ENCODE results near the gene GRID1. TPM values are rescaled to one million over a fixed set of nuclear protein-coding genes. Genes with fewer than 3 reads are reported as not detected.
A peak's percentile ranks its signal among the peaks of the same experiment; 100 is the strongest.

GRID1 gene
- total RNA-seq, 3 donors from 2014 or later: 0.61 to 1.9 (median 0.87) TPM

DNA sequence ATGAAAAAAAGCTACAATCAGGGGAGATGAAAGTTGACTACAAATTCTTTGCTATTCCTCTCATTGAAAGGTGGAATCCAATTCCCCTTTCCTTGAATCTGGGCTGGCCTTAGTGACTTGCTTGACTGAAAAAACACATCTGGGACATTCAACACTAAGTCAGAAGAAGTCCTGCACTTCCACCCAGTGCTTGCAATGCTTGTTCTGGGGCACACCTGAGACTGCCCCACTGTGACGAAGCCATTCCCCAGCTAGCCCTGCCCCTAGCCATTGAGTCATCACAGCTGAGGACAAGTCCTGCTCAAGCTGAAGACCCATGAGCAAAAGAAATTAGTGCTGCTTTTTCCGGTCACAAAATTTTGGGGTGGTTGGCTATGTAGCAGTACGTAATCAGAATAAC lies 19.2 kb upstream of the GRID1 start:
- Histone ChIP-seq H3K4me3 (no peak overlapping the region), H3K4me1 (ENCODE audit: low read depth) (peaks cover 11% of the 10 kb centered on the region), H3K9me3 (no peaks in the 10 kb centered on the region), H3K36me3 (ENCODE audit: low read depth) (no peaks in the 10 kb centered on the region)
- ATAC-seq: no peak
- DNase-seq: no peak
- TF ChIP-seq, protein P1, sequence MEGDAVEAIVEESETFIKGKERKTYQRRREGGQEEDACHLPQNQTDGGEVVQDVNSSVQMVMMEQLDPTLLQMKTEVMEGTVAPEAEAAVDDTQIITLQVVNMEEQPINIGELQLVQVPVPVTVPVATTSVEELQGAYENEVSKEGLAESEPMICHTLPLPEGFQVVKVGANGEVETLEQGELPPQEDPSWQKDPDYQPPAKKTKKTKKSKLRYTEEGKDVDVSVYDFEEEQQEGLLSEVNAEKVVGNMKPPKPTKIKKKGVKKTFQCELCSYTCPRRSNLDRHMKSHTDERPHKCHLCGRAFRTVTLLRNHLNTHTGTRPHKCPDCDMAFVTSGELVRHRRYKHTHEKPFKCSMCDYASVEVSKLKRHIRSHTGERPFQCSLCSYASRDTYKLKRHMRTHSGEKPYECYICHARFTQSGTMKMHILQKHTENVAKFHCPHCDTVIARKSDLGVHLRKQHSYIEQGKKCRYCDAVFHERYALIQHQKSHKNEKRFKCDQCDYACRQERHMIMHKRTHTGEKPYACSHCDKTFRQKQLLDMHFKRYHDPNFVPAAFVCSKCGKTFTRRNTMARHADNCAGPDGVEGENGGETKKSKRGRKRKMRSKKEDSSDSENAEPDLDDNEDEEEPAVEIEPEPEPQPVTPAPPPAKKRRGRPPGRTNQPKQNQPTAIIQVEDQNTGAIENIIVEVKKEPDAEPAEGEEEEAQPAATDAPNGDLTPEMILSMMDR (IDR thresholded peaks at IDR 0.05): no peak
- intact Hi-C loops (cut with DNase I, micrococcal nuclease): no loop called here

DNA sequence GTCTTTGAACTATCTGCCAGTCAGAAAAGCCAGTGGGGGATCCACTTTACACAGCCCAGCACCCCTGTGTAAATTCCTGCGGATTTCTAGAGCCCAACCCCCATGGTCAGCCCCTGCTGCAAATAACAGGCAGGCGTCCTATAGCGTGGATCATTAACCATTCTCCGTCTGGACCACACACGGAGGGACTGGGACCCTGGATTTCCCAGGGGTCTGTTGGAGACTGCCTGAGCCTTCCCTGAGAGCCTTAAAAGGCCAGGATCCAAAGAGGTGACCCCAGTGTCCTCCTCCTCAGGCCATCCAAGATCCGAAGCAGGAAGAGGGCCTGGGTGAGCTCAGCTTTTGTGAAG lies 11.2 kb upstream of the GRID1 start:
- ATAC-seq (no peak), DNase-seq (no peak)
- TF ChIP-seq, protein P1 (IDR thresholded peaks at IDR 0.05): no peak
- Histone ChIP-seq H3K36me3 (ENCODE audit: low read depth) (no peaks in the 10 kb centered on the region), H3K4me3 (no peak overlapping the region), H3K9me3 (no peaks in the 10 kb centered on the region), H3K4me1 (ENCODE audit: low read depth) (peaks cover 6% of the 10 kb centered on the region)
- intact Hi-C loops (cut with DNase I, micrococcal nuclease): loop anchor here (10.0 kb wide), 1 partner anchor 1833 kb away; no protein-coding TSS in a partner anchor

DNA sequence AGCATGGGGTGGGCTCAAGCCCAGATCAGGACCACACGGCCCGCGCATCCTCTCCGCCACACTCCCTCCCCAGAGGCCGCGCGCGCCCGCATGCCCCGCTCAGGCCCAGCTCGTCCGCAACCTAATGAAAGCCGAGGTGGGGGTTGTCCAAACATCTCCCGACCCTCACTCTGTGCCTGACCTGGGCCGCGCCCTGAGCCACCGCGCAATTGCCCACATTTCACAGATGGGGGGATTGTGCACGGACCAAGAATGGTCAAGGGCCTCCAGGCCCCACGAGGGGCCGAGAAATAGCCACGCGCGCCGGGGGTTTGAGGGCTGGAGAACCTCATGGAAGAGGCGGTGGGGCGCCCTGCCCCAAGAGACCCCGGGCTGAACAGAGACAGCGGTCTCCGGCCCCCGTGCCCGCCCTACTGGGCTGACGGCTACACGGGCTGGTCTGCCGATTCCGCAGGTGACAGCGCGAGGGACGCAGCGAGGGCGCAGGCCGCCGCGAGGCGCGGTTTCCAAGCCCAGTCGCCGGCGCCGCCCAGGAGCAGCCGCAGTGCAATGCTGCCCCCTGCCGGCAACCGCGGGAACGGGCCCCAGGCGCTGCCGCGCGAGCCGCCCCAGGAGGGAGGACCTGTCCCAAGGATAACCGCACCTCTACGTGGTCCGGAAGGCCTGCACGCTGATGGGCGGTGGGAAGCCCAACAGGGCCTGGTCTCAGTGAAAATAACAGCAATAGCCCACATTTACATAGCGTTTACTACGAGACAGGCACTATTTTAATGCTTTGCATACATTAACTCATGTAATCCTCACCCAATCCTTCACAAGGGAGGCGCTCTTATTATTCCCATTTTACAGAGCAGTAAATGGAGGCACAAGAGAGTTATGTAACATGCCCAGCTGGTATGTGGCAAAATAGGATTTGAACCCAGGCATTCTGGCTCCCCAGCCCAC lies 10.5 kb upstream of the GRID1 start:
- intact Hi-C loops (cut with DNase I, micrococcal nuclease): loop anchor here (10.0 kb wide), 1 partner anchor 1832 kb away; no protein-coding TSS in a partner anchor
- no peak overlapping the region for H3K4me3 ChIP-seq
- peak; percentile 98 for ATAC-seq

DNA sequence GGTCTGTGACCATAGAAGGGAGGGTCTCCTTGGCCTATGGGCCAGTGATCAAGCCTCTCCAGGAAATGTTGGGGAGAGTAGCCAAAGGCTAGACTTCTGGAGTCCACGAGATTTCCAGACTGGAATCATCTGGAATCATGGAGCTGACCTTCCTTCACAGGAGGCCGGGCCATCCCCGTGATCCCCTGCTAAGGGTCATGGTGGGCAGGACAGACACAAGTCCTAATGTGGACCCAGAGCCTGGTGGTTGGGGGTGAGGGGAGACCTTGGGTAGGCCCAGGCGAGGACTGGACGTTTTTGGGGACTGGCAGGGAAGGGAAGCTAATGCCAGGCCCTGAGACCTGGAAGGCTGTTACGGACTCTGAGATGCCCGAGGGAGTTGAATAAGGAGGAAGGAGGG lies 9.8 kb upstream of the GRID1 start:
- peak in 1 of 3 donors; percentile 31 for DNase-seq
- H3K36me3 ChIP-seq (ENCODE audit: low read depth): no peaks in the 10 kb centered on the region
- no peak for ATAC-seq
- no peaks in the 10 kb centered on the region for H3K9me3 ChIP-seq
- H3K4me1 ChIP-seq (ENCODE audit: low read depth): peaks cover 6% of the 10 kb centered on the region
- intact Hi-C loops (cut with DNase I, micrococcal nuclease): loop anchor here (10.0 kb wide), 1 partner anchor 1832 kb away; no protein-coding TSS in a partner anchor
- TF ChIP-seq, protein P1 (IDR thresholded peaks at IDR 0.05): no peak
- no peak overlapping the region for H3K4me3 ChIP-seq

More for the DNA sequence above, 10.5 kb upstream of the GRID1 start:
- peak; percentile 78 to 91 (median 84) for DNase-seq
- Histone ChIP-seq H3K4me1 (ENCODE audit: low read depth) (peaks cover 6% of the 10 kb centered on the region), H3K9me3 (no peaks in the 10 kb centered on the region), H3K36me3 (ENCODE audit: low read depth) (no peaks in the 10 kb centered on the region)
- TF ChIP-seq, protein P1 (IDR thresholded peaks at IDR 0.05): peak; percentile 99

DNA sequence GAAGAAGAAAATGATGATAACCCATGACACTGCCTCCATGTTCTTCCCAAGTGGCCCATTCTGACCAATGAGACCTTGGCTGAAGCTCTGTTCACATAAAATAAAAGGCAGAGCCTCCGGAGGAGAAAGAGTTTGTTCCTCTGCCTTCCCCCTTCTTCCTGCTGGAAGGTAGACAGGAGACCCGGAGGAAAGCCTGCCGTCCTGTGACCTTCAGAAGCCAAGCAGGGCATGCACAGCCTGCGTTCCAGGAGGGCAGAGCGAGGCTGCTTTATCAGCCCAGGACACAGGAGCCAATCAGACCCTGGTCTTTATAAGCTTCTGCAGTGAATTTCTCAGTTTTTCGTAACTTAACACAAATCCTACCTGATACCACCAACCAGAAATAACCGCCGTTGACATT lies 8.6 kb upstream of the GRID1 start:
- Histone ChIP-seq H3K4me1 (ENCODE audit: low read depth) (peaks cover 6% of the 10 kb centered on the region), H3K9me3 (no peaks in the 10 kb centered on the region), H3K36me3 (ENCODE audit: low read depth) (no peaks in the 10 kb centered on the region), H3K4me3 (no peak overlapping the region)
- intact Hi-C loops (cut with DNase I, micrococcal nuclease): loop anchor here (10.0 kb wide), 1 partner anchor 1830 kb away; no protein-coding TSS in a partner anchor
- TF ChIP-seq, protein P1 (IDR thresholded peaks at IDR 0.05): no peak
- DNase-seq (no peak), ATAC-seq (no peak)
